Left lung (tissue), 10 donors: ENCODE results near the gene TRIM41. TPM values are rescaled to one million over a fixed set of nuclear protein-coding genes. Genes with fewer than 3 reads are reported as not detected.

Experiments
- ATAC-seq: fragments of 200-7000 bp; cut with Tn5 transposase; one replicate; pipeline ENCODE4 v1.9.1; 2020; ENCODE audit warnings: moderate library complexity
- DNase-seq, 4 donors: peaks; one replicate each; pipeline ENCODE4 v3.0.0-alpha.2; 2013 to 2020
- H3K27ac ChIP-seq, 2 donors: fragments of 200-600 bp; sonication (generic) in 1 of 2; one replicate each; pipeline versions ENCODE4 v1.5.0 to v1.8.0; 2020 to 2021
- H3K27me3 ChIP-seq, 2 donors: fragments of 200-600 bp; sonication (generic) in 1 of 2; one replicate each; pipeline versions ENCODE4 v1.5.0 to v1.8.0; 2020 to 2021
- H3K36me3 ChIP-seq, 2 donors: fragments of 200-600 bp; sonication (generic) in 1 of 2; one replicate each; pipeline versions ENCODE4 v1.5.0 to v1.8.0; 2020 to 2021
- H3K4me1 ChIP-seq, 2 donors: fragments of 200-600 bp; one replicate each; pipeline ENCODE4 v1.8.0; 2021
- H3K4me3 ChIP-seq, 2 donors: fragments of 200-600 bp; sonication (generic) in 1 of 2; one replicate each; pipeline versions ENCODE4 v1.5.0 to v1.8.0; 2020 to 2021; ENCODE audit warnings: mild to moderate bottlenecking in 1 of 2
- H3K9me3 ChIP-seq, 2 donors: fragments of 200-600 bp; sonication (generic) in 1 of 2; one replicate each; pipeline versions ENCODE4 v1.5.0 to v1.8.0; 2020 to 2021
- CTCF ChIP-seq, 2 donors: fragments of 200-600 bp; sonication (generic) in 1 of 2; IDR thresholded peaks; one replicate each; pipeline versions ENCODE4 v1.5.0 to v1.8.0; 2021; ENCODE audit warnings: antibody characterized with exemption in 2 of 2
- intact Hi-C, 2 donors: fragments of 100-400 bp; cut with DNase I; formaldehyde crosslinking; loops; one replicate each; pipeline versions ENCODE4 v1.11.2 to v1.14.2; 2022
- polyA plus RNA-seq, 6 donors: library from polyadenylated mRNA; unstranded; fragments of 120-200 nt; gene quantifications; one replicate each; pipeline ENCODE4 v1.2.1, GENCODE V29; 2013; ENCODE audit not compliant: insufficient read length in 6 of 6
- total RNA-seq, 2 donors: library from RNA; stranded (reverse); fragmentation: NEBNext Ultra II Directional; extraction: Animal tissue kit (Norgen Biotek cat#: 25700); gene quantifications; one replicate each; pipeline ENCODE4 v1.2.1, GENCODE V29; 2021
- donor health status: DM: no; HTN: yes; CAD: no.
- donor health status: DM: no; HTN: no; CAD: no.

Gene TRIM41
- total and polyA plus RNA-seq, 8 donors: 24.2 to 27.6 (median 26.1) TPM

- intact Hi-C loops: no loop called here
- DNase-seq (peak; percentile 89 to 96 (median 92)), ATAC-seq (peak; percentile 73)
- no peaks in the 10 kb centered on the region for H3K27me3 ChIP-seq
- no peaks in the 10 kb centered on the region for H3K9me3 ChIP-seq
- peaks cover 5 to 39% of the 10 kb centered on the region in 2 donors for H3K36me3 ChIP-seq
- H3K4me1 ChIP-seq: peaks cover 16 to 58% of the 10 kb centered on the region in 2 donors
- TF ChIP-seq CTCF (IDR thresholded peaks at IDR 0.05): no peak
- peak within 1 kb of the TSS; percentile 97 for H3K27ac ChIP-seq
- peak within 1 kb of the TSS; percentile 64 to 66 for H3K4me3 ChIP-seq
Measured at GRCh38 chr5:181243564-181244343, 20.7 kb downstream of the TRIM41 start, which contains the start of gene RACK1. TSS of gene RACK1 (minus strand) at chr5:181243906. CDS start at chr5:181243800, 106 bp downstream.

GRCh38 chr5:181245427-181246275 is 22.6 kb downstream of the TRIM41 start:
- DNase-seq: peak in 1 of 4 donors; percentile 54
- Histone ChIP-seq H3K27me3 (no peaks in the 10 kb centered on the region), H3K27ac (peak overlapping the region; percentile 97), H3K4me3 (peak overlapping the region; percentile 80 to 82), H3K9me3 (no peaks in the 10 kb centered on the region), H3K4me1 (peaks cover 16 to 76% of the 10 kb centered on the region in 2 donors), H3K36me3 (peaks cover 0 to 20% of the 10 kb centered on the region in 2 donors)
- intact Hi-C loops: no loop called here
- ATAC-seq: no peak
- no peak for TF ChIP-seq CTCF (IDR thresholded peaks at IDR 0.05)

- Histone ChIP-seq H3K36me3 (peaks cover 0 to 17% of the 10 kb centered on the region in 2 donors), H3K27ac (peak overlapping the region; percentile 97), H3K27me3 (no peaks in the 10 kb centered on the region), H3K9me3 (no peaks in the 10 kb centered on the region), H3K4me3 (peak overlapping the region; percentile 80 to 82), H3K4me1 (peaks cover 15 to 75% of the 10 kb centered on the region in 2 donors)
- peak; percentile 79 for ATAC-seq
- peak; percentile 85 to 97 (median 92) for DNase-seq
- no peak for TF ChIP-seq CTCF (IDR thresholded peaks at IDR 0.05)
- intact Hi-C loops: no loop called here
Measured at GRCh38 chr5:181246276-181247049, 23.4 kb downstream of the TRIM41 start.

GRCh38 chr5:181248277-181248676 is 25.2 kb downstream of the TRIM41 start:
- Histone ChIP-seq H3K9me3 (no peaks in the 10 kb centered on the region), H3K4me3 (peak overlapping the region; percentile 80 to 82), H3K27me3 (no peaks in the 10 kb centered on the region), H3K36me3 (peaks cover 0 to 21% of the 10 kb centered on the region in 2 donors), H3K4me1 (peaks cover 5 to 81% of the 10 kb centered on the region in 2 donors), H3K27ac (peak overlapping the region; percentile 97)
- DNase-seq (no peak), ATAC-seq (no peak)
- no peak for TF ChIP-seq CTCF (IDR thresholded peaks at IDR 0.05)
- intact Hi-C loops: no loop called here
